ENCODE measurements around the gene NIPBL.
"Not testable (repeated sequence)": the region's sequence is repeated elsewhere in the genome, so short reads cannot be mapped to it uniquely, and the experiment has no call there.

NIPBL gene

DNA sequence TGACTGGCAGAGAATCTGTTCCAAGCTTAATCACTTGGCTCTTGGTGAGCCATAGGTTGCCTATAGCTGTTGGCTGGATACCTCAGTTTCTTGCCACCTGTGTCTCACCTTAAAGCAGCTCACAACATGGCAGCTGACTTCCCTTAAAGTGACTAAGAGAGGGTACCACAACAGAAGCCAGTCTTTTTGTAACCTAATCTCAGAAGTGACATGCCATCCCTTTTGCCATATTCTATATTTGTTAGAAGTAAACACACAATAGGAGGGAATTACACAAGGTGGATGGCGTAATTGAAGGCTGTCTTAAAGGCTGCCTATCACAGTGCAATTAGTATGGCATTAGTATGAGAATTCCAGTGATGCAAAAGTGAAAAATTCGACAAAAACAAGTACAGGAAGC, 28.1 kb downstream of the NIPBL start:
- DNase-seq: no peak

DNA sequence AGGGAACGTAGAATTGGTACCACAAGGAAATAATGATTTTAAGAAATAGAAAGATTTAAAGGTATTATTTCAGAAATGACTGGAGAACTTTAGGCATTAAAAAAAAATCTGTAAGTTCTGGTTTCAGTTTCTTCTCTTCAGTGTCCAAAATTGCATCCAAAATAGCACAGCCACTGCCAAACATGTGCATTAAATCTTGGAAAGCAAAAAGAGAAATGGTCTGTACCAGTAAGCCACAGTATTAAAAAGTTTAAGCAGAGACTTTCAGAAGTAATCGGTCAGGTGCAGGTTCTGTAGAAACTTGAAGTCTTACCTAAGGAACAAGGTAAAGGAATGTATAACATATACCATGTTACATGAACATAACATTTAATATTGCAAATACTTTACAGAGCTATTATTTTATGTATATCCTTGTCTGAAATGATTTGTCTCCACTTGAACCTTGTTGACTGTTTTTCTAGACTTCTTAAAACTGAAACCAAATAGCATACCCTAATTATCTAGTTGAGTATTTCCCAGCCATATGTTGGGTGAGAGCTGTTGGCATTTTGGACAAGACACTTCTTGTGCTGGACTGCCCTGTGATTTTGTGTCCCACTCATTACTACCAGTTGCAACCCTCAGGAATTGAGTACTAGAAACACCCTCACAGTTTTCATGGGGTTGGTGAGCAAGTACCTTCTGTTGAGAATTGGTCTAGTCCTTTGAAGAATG, 32.1 kb downstream of the NIPBL start:
- no peak for DNase-seq

DNA sequence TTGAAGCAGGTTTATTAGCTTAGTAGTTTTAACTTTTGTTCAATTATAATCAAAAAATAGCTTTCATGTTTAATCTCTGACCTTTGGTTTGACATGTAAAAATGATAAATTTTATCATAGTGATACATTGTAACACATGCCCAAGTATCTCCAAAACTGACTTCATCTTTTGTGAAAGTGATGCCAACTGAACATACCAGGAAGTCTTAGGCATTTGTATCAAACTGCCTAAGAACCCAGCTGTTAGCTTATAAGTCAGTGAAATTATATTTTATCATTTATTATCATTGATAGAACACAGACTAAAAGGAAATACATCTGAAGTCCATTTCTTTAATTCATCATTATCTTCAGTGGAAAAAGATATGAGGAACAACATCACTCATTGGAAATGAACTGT, 39.1 kb downstream of the NIPBL start:
- no peak for DNase-seq

DNA sequence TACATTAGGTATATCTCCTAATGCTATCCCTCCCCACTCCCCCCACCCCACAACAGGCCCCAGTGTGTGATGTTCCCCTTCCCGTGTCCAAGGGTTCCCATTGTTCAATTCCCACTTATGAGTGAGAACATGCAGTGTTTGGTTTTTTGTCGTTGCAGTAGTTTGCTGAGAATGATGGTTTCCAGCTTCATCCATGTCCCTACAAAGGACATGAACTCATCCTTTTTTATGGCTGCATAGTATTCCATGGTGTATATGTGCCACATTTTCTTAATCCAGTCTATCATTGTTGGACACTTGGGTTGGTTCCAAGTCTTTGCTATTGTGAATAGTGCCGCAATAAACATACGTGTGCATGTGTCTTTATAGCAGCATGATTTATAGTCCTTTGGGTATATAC, 40.0 kb downstream of the NIPBL start:
- not testable (repeated sequence) for DNase-seq

DNA sequence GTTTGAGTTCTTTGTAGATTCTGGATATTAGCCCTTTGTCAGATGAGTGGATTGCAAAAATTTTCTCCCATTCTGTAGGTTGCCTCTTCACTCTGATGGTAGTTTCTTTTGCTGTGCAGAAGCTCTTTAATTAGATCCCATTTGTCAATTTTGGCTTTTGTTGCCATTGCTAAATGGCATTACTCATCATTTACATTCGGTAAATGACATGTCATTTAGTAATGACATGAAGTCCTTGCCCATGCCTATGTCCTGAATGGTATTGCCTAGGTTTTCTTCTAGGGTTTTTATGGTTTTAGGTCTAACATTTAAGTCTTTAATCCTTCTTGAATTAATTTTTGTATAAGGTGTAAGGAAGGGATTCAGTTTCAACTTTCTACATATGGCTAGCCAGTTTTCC, 40.8 kb downstream of the NIPBL start:
- DNase-seq: not testable (repeated sequence)

DNA sequence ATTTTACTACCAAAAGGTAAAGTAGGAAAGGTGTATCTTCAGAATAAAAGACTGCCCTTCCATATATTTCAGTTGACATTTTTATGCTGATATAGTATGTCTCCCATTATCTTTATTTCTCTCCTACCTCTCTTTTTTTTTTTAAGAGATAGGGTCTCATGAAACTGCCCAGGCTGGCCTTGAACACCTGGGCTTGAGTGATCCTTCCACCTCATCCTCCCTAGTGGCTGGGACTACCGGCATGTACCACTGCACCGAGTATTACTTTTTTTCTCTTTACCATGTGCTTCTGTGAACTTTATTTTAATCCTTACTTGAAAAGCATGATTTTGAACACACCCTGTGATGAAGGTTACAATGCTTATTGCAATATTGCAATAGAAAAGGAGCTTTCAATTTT, 42.7 kb downstream of the NIPBL start:
- DNase-seq: no peak

DNA sequence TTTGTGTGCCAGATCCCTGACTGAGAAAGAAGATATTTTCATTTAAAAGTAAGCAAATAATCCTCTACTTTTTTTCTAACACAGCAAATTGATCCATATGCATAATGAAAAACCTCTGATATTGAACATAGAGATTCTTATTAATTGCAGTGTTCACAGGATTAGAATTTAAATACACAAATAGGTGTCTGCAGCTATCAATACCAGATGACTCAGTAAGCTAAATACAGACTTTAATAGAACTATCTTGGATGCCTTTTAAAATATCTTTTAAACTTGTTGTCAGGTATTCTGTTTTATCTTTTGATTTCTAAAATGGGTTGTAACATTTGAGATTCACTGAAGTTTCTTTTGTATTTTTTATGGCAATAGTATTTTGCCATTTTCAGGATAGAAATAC, 43.1 kb downstream of the NIPBL start:
- DNase-seq: no peak

DNA sequence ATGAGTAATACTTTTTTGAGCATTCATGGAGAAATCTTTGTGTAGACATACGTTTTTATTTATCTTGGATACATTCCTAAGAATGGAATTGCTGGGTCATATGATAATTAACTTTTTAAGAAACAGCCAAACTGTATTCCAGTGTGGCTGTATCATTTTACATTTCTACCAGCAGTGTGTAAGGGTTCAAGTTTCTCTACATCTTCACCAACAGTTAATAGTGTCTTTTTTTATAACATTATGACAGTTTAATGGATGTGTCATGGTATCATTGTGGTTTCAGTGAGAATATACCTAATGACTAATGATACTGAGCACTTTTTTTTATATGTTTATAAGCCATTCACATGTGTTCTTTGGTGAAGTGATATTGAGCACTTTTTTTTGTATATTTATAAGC, 52.4 kb downstream of the NIPBL start:
- DNase-seq: no peak

DNA sequence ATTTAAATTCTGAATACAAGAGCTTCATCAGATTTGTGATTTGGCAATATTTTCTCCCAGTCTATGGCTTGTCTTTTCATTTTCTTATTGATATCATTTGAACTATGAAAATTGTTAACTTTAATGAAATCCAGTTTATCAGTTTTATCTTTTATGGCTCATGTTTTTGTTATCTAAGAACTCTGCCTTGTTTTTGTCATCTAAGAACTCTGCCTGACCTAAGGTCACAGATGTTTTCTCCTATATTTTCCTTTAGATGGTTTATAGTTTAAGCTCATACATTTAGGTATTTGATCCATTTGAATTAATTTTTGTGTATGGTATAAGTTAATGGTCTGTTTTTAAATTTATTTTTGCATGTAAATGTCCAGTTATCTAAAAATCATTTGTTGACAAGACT, 52.9 kb downstream of the NIPBL start:
- DNase-seq: no peak

DNA sequence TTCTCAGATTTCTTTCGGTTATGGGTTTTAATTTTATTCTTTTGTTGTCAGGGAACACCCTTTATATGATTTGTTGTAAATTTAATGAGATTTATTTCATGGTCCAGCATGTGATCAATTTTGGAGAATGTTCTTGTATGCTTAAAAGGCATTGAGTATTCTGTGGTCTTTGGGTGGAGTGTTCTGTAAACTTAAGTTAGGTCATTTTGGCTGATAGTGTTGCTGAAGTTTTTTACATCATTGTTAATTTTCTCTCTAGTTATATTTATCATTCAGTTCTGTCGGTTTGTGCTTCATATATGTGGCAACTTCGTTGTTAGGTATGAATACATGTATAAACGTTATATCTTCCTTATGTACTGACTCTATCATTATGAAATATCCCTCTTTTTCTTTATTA, 55.5 kb downstream of the NIPBL start:
- DNase-seq: no peak

DNA sequence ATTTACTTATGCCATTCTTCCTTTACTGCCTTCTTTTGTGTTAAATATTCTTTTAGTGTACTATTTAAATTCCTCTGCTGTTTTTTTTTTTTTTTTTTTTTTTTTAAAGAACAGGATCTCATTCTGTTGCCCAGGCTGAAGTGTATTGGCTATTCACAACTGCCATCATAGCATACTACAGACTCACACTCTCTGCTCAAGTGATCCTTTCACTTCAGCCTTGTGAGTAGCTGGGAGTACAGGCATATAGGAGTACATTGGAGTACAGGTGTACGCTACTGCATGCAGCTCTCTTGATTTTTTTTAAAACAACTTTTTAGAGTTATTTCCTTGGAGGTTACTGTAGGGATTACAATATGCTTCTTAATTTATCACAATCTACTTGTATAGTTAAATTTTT, 56.1 kb downstream of the NIPBL start:
- no peak for DNase-seq

DNA sequence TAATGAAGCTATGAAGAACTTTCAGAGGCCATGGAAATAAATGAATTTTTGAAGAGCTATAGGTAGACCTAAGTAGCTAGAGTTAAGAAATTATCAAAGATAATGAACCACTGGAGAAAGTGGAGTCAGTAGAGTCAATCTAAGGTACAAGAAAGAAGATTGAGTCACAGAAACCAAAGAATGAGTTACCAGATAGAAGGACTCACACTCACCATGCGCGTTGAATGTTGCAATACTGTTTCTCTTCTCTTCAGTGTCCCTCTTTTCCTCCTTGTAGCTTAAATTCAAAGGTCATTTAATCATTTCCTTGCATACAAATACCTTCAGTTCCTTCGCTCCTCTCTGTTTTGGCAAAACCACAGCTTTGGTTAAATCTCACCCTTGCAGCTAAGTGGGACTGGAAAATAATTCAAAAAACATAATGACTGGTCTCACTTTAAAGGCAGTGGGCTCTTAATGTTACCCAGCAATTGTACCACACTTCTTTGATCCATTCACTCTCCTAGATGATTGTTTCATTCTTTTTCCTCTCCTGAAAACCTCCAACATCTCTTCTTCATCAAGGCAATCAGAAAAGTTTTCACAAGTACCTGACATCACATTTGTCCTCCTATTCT, 58.3 kb downstream of the NIPBL start:
- DNase-seq: no peak

DNA sequence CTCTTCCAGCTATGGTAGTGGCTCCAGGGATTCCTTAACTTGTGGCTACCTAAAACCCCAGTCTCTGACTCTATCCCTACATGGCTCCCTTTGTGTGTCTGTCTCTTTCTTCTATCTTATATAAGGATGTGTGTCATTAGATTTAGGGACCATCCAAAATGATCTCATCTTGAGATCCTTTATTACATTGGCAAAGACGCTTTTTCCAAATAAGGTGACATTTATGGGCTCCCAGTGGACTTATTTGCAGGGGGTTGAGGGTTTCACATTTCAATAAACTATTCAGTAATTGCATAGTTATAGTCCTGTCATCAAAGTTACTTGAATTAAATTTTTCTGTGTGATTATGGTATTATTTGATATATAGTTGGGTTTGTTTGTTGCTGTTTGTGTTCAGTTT, 59.2 kb downstream of the NIPBL start:
- DNase-seq: no peak

DNA sequence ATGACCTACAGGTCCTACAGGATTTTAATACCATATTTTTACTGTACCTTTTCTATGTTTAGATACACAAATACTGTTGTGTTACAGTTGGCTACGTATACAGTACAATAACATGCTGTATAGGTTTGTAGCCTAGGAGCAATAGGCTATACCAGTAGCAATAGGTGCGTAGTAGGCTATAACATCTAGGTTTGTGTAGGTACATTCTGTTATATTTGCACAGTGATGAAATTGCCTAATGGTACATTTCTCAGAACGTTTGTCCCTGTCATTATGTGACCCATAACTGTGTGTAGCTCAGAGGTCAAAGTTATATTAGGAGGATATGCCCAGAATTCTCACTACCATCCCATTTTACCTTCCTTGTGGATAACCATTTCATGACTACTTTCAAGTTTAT, 59.7 kb downstream of the NIPBL start:
- no peak for DNase-seq

DNA sequence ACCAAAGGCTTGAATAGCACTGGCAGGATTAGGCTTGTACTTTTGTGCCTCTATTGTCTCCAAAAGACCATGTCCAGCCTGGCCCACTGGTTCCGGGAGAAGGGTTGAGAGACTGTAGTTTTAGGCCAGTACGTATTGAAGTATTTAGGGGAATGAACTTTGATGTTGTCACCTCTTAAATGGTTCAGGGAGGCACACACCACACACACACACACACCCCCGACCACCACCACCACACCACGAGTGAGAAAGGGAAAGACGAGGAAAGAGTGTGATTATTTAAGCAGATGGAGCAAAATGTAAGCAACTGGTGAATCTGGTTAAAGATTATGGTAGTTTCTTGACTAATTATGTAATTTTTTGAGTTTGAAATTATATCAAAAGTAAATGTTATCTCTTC, 61.6 kb downstream of the NIPBL start:
- DNase-seq: no peak

DNA sequence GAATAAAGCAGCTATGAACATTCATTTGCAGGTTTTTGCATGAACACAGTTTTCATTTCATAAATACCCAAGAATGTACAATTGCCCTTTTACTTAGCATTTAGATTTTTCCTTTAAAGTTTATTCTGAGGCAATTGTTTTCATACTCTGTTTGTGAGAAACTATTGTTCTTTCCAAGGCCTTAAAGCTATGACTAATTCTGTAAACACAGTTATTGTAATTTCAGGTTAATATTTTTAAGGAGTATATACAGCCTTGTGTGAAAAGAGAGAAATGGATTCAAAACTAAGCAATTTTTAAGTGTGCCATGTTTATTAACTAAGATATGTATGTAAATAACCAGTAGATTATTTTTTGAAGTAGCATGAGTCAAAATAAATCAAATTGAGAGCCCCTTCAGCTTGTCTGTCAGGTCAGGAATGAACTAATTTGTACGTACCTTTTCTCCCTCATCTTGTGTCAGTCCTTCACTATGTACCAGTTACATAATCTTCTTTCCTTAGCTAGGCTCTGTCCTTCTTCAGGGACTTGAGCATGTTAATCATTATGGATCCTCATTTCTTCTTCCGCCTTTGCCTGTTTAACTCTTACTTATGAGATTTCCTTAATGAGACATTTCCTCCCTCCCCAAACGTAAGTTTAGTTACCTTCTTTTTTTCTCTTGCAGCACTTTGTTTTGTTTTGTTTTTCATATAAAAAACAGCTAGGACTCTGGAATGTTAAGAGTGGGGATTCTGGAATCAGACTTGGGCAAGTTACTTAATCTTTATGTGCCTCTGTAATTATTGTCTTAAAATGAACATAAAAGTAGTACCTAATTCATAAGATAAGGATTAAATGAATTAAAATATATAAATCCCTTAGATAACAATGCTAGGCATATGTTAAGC, 63.6 kb downstream of the NIPBL start:
- no peak for DNase-seq

DNA sequence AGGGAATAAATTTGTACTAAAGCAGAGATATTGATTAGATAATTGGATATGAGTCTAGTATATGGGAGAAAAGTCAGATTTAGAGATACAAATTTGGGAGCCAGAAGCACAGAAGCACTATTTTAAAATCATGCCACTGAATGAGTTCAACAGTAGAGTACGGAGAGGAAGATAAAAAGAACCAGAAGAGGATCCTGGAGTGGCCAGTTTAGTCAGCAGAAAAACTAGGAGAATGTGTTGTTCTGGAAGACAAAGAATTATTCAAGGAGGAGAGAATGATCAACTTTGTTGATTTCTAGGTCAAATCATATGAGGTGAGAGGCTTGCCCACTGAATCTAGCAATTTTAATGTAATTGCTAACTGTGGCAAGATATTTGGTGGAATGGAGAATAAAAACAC, 67.0 kb downstream of the NIPBL start:
- DNase-seq: no peak

DNA sequence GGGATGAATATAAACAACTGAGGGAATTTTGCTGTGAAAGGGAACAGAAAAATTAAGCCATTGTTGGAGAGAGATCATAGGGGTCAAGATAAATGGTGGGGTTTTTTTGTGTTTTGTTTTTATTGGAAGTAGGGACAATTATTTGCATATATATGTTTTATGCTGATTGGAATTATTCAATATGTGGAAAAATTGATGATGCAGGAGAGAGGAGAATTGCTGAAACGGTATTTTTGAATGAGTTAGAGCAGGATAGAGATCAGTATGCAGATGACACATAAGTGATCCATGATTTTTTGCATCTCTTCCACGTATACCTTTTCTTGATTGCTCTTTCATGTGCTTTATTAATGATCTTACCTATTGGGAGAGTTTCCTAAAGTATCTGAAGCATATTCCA, 67.5 kb downstream of the NIPBL start:
- no peak for DNase-seq

DNA sequence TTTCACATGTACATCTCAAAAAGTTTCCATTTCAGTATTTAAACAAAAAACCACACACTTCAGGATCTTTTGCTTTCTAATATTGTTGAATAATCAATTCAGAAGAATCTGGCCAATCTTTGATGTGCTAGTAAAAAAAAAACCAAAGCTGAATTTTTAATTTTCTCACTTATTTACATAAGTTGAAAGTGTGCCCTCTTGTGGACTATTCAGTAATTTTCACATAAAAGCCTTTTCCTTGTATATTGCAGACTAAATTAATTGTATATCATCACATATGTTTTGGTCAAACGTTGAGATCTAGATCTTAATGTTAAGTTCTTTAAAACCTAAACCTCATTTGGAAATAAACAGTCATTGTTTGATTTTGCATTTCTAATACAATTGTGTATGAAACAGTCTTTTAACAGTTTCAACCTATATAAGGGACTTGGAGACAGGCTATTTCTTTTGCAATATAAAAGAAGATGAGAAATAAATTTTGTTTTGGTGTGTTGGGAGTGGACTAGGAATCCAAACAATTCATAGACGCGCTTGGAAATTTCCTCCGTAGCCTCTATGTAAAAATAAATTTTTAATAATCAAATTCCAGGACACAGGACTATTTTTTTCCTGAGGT, 68.1 kb downstream of the NIPBL start:
- DNase-seq: no peak

DNA sequence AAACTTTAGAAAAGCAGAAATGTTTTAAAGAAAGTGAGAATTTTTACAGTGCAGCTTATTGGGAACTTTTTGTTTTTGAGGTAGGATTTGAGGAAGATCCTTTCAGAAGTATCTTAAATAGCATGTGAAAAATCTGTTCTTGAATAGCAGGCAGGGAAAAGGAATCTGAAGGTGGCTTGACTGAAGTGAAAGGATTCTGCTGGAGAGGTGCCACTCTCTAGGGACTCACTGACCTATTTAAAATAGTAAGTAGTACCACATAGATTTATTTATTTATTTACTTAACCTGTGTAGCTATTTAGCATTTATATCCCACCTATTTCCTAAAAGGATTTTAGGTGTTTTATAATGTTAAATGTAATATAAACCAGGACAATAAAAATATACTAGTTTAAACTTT, 69.1 kb downstream of the NIPBL start:
- no peak for DNase-seq

DNA sequence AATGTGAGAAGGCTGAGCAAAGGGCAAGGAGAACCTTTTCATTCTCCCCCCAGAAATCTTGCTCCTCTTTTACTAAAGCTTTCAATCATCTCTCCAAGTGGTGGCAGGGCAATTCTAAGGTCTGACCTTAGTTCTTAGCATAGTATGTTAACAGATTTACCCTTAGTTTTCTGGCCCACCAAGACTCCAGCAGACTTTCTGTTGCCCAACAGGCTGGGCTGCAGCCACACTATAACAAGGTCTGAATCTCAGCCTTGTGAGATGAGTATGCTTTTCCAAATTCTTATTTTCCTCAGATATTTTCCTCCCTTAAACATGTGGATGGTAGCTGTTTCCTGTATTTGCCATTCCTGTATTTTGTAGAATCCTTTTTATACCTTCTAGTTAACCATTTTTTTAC, 69.5 kb downstream of the NIPBL start:
- DNase-seq: no peak

DNA sequence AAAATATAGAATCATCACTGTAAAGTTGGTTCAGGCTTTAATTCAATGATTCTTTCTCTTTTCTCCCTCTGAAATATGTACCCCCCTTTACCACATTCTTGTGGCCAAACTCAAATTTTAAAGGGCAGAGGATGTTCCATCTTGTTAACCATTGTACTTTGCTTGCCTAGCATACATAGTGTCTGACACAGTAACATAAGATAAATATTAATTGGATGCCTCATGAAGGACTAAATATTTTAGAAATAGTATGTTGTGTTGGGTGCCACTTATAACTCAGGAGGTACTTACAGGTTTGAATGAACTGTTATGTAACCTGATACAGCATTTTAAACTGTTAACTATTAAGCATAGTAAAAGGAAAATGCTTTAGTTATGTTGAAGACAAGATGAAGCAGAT, 71.5 kb downstream of the NIPBL start:
- no peak for DNase-seq

DNA sequence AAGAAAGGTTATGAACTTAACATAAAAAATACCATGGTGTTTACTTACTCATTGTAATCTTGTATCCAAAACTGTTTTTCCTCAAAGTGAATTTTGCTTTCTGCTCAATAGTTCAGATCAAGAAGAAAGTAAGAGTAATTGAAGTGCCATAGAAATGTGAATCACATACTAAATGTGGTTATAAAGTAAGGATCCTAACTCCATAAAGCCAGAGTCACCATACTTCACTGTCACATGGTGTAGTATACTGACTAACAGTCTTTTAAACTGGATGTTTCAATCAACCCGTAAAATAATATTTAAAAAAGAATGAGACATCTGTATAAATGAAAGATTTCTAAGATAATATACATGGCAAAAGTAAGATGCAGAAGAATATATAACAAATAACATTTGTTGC, 72.1 kb downstream of the NIPBL start:
- no peak for DNase-seq

DNA sequence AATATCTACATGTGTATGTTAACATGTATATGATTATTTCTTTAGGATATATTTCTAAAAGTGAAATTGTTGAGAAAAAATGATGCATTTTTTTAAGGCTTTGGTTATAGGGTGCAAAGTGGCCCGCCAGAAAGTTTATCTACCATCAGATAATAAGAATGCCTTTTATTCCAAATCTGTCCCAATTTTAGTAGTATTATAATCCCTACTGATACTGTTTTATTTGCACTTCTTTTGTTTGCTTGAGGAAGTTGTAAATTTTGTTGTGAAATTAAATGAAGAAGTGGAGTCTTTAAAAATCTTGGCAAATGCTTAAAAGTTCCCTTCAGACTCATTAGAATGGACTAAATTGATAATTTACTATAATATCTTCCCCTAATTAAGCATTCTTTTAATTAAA, 73.0 kb downstream of the NIPBL start:
- DNase-seq: no peak
